GM12891 (cell line): ENCODE results near the gene AEBP1.

Experiments
- PAX5 ChIP-seq: IDR thresholded peaks from 2 replicates; pipeline ENCODE4 v1.6.1; 2011; ENCODE audit warnings: low read length, moderate library complexity, mild to moderate bottlenecking; ENCODE audit not compliant: insufficient read depth, severe bottlenecking
- POLR2A ChIP-seq: IDR thresholded peaks from 2 replicates; pipeline ENCODE4 v1.6.1; 2011; ENCODE audit warnings: low read depth, low read length, control low read depth
- POLR2AphosphoS5 ChIP-seq: IDR thresholded peaks from 2 replicates; pipeline ENCODE4 v1.6.1; 2011; ENCODE audit warnings: low read depth, low read length, control low read depth
- POU2F2 ChIP-seq: IDR thresholded peaks from 2 replicates; pipeline ENCODE4 v1.6.1; 2011; ENCODE audit warnings: low read depth, mild to moderate bottlenecking, control low read depth, low read length, moderate library complexity
- SPI1 ChIP-seq: IDR thresholded peaks from 2 replicates; pipeline ENCODE4 v1.6.1; 2011; ENCODE audit warnings: low read depth, low read length, control low read depth
- TAF1 ChIP-seq: IDR thresholded peaks from 2 replicates; pipeline ENCODE4 v1.6.1; 2011; ENCODE audit warnings: low read depth, low read length, control low read depth

GRCh38 chr7:44151956-44152355, 47.8 kb downstream of the AEBP1 start:
- TF ChIP-seq POLR2A (no peak), POLR2AphosphoS5 (no peak), POU2F2 (no peak), TAF1 (no peak), PAX5 (no peak), SPI1 (no peak)
